G401.6 (cell line): ENCODE measurements around the gene CCDC137.

Source experiments
- FAIRE-seq: peaks from 2 replicates; lab custom pipeline; 2012; peaks lifted over from hg19 to GRCh38; lab: Jason Lieb, UNC

CCDC137 gene

GRCh38 chr17:81651692-81652091 lies 14.8 kb upstream of the CCDC137 start:
- FAIRE-seq: no peak

GRCh38 chr17:81652906-81653771 lies 13.4 kb upstream of the CCDC137 start:
- FAIRE-seq: no peak

DNA sequence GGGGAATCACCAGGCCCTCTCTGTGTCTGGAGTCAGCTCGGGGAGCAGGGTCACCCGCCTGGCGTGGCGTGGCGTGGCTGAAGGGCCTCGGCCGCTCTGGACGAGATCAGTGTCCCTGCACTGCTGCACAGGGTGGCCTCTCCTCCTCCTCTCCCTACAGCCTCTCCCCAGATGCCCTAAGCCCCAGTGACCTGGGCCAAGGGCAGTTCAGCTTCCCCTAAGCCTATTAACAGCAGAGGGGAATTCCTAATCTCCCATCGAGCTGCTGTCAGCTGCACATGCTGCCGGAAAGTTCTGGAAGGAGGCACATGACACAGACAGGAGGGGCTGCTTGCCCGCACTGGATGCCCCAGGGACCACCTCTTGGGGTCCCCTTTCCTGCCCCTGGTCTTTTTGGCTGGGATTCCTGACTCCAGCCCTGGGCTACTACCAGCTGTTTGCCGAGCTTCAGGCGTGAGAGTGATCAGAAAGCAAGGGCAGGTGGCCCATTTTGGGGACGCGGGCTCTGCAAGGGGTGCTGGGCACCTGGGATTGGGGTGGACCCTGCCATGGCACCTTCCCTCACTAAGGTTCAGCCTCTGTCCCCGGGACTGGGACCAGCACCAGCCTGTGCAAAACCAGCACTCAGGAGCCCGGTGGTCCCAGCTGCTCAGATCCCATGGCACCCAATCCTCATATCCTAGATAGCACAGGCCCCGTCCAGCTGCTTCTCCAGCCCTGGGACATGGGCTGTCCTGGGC lies 11.0 kb upstream of the CCDC137 start:
- no peak for FAIRE-seq

- FAIRE-seq: no peak
These were observed 10.3 kb upstream of the CCDC137 start, which contains the start of gene PDE6G for GRCh38 chr17:81656118-81656743. Gene PDE6G, minus strand, starts transcription at chr17:81656542. Its CDS starts 3,237 bp downstream, at chr17:81653305.

DNA sequence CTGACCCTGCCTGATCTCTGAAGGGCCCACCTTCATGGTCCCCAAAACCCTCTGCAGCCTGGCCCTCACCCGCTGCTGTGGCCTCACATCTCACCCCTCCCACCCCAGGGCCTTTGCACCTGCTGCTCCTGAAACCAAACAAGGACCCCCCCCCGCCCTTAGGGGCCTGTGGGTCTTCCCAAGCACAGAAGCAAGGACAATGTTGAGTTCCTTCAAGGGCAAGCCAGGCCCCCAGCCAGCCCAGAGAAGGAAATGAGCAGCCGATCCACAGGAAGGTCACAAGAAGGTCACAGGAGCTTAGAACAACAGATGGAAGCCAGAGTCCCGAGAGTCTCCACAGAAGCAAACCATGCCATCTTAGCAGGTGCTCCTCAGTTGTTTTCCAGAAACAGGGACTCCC lies 9.7 kb upstream of the CCDC137 start:
- no peak for FAIRE-seq

DNA sequence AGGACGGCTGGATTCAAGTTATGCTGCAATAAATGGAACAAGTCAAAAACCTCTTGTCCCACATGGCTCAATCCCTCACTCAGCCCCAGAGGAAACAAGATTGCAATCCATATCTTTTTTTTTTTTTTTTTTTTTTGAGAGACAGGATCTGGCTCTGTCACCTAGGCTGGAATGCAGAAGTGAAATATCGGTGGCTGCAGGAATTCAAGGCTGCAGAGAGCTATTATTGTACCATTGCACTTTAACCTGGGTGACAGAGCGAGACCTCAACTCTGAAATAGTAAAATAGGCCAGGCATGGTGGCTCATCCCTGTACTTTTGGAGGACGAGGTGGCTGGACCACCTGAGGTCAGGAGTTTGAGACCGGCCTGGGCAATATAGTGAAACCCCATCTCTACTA lies 7.5 kb upstream of the CCDC137 start:
- FAIRE-seq: no peak

GRCh38 chr17:81660441-81660840 lies 6.1 kb upstream of the CCDC137 start:
- no peak for FAIRE-seq

GRCh38 chr17:81662002-81662401 lies 4.5 kb upstream of the CCDC137 start:
- FAIRE-seq: no peak

DNA sequence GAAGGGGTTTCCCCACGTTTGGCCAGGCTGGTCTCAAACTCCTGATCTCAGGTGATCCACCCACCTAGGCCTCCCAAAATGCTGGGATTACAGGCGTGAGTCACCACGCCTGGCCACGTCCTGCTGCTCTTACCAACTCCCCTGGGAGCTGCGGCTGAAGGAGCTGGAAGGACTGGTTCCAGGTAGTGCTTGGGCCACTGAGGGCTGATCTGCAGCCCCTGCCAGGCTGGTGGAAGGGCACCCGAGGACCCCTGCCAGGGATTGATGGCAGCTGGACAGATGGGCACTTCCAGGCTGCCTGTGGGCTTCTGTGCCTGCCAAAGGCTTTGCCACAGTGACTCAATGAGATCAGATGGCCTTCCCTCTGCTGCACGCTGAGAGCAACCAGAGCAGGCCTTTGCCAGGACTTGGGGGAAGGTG lies 2.5 kb upstream of the CCDC137 start:
- no peak for FAIRE-seq

DNA sequence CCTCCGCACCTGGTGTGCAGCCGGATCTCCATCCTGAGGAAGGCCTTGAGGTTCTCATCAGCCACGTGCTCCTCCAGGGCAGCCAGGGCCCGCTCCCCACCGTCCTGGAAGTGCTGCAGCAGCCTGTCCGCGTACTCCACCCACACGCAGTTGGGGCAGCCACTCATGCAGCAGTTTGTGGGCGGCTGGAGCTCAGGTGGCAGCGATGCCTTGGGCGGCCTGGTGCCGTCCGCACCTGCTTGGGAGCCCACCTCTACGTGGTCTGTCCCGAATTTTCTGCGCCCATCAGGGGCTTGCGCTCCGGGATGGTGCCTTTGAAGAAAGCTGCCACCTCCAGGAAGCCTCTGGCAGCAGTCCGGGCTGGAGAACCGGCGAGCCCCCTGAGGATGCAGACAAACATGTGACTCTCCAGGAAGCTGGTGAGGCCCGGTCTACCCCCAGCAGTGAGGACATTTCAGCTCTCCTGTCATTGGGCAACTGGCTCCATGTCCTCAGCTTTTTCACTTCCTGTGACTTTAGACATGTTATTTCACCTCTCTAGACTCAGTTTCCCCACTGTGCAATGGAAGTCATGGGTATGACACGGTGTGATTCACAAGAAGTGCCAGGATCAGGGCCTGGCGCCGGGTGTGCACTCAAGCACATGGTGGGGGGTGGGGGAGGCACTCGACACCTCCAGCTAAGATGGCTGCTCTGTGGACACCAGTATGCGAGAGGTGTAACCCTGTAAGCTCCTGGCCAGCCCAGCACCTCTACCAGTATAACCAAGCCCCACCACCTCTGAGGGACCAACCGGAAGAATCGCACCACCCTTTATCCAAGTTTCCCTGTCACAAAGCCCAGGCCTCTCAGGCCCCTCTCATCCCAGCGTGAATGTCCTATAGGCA lies 1.1 kb upstream of the CCDC137 start:
- no peak for FAIRE-seq

GRCh38 chr17:81666092-81666341 lies 520 bp upstream of the CCDC137 start:
- FAIRE-seq: no peak

DNA sequence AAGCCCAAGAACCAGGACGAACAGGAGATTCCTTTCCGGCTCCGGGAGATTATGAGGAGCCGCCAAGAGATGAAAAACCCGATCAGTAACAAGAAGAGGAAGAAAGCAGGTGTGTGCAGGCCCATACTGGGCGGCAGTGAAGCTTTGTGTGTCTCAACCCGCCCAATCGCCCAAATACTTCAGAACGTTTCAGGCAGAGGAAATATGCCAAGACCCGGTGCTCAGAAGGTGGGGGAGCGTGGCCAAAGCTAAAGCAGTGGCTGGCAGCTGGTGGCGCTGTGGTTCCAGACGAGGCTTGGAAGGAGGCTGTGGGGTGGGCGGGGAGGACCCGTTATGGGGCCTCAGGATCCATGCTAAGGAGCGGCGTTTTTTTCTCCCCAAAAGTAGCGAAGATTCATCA lies 1.2 kb downstream of the CCDC137 start:
- no peak for FAIRE-seq

DNA sequence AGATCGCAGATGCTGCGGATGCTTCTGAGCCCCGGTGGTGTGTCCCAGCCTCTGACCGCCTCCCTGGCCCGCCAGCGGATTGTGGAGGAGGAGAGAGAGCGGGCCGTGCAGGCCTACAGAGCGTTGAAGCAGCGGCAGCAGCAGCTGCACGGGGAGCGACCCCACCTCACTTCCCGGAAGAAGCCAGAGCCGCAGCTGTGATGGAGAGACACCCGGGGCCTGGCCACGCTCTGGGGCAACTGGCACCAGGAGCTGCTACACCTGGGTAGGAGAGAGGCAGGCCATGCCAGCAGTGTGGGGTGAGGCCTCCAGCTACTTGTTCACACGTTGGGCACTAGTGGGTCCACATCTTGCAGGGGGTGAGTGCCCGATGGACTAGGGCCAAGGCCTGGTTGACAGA lies 6.0 kb downstream of the CCDC137 start:
- no peak for FAIRE-seq

DNA sequence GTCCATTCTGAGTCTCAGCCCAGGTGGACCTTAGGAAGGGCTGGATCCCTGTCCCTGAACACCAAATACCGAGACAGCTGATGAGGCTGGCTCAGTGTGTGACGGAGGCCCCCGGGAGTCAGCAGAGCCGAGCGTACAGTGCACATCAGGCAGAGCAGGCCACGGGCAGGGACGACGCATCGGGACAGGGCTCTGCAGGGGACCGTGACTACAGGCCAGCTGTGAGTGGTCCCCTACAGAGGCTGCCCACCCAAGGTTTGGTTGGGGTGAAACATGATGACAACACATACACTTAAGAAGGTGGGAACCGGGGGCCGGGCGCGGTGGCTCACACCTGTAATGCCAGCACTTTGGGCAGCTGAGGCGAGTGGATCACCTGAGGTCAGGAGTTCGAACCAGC lies 6.4 kb downstream of the CCDC137 start:
- FAIRE-seq: no peak

DNA sequence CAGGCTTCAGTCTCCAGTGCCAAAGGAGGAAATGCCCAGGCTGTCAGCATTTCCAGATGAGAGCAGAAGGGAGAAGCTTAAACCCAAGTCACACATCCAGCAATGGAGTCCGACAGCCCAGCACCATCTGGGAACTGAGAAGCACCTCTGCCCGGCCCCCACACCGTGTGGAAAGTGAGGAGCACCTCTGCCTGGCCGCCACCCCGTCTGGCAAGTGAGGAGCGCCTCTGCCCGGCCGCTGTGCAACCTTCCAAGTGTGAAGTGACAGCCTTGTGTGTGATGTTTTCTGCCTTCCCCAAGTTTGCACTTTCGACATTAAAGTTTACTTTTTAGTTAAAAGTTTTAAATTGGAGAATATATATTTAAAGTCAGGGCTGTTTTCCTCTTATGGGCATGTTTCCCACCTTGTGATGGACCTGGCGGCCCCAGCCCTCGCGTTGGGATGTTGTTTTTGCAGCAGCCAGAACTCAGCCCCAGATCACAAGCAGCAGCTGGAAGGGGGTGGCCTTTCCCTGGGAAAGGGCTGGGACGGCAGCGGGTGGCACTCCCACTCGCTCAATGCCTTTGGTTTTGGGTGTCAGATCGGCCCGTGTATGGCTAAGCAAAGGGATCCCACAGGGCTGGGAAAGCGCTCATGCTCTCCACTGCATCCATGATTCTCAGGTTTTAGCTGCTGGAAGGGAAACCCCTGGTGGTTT lies 7.2 kb downstream of the CCDC137 start:
- no peak for FAIRE-seq

DNA sequence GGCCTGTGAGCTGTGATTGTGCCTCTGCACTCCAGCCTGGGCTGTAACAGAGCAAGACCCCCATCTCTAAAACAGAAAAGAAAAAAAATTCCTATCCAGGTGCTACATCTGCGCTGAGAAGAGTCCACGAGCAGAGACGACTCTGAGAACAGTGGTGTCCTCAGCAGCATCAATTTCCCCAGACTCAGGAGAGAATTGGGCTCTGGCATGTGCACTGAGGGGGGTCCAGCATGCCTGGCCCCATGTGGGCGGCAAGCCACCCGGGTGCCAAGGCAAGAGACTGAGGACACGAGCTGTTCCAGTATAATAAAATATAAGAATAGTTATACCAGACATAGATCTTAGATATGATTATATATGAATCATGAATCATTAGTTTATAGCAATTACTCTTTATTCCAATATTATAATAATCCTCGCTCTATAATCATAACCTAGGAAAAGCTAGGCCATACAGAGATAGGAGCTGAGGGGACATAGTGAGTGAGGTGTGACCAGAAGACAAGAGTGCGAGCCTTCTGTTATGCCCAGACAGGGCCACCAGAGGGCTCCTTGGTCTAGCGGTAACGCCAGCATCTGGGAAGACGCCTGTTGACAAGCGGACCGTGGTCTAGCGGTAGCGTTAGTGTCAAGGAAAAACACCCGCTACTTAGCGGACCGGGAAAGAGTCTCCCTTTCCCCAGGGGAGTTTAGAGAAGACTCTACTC lies 9.1 kb downstream of the CCDC137 start:
- FAIRE-seq: peak; percentile 94

DNA sequence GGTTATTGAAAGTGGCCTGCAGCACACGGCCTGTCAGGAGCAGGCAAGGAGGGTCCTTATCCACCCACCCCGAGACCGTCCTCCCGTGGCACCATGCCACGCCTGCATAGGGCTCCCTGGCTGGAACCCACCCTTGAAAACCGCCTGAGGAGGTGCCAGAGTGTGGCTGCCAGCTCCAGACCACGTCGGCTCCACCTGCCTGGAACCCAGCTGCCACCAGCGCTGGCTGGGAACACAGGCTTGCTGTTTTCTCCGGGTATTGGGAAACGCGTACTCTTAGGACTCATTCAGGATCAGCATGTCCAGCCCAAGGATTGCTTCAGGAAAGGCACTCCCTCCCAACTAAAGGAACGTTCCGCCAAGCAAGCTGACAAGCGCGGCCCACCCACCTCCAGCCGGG lies 10.4 kb downstream of the CCDC137 start:
- no peak for FAIRE-seq

DNA sequence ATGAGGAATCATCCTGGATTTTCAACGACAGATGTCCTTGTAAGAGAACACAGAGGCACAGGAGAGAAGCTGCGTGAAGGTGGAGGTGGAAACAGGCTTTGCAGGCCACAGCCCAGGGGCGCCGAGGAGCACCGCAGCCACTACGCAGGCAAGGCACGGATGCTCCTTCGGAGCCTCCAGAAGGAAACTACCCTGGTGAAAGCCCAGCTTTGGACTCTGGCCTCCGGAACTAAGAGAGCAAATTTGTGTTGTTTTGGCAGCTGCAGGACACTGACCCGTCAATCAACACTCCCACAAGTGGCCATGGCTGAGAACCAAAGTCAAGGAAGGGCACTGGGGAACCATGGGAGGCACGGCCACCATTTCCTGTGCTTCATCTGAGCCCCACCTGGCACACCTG lies 13.6 kb downstream of the CCDC137 start:
- no peak for FAIRE-seq

DNA sequence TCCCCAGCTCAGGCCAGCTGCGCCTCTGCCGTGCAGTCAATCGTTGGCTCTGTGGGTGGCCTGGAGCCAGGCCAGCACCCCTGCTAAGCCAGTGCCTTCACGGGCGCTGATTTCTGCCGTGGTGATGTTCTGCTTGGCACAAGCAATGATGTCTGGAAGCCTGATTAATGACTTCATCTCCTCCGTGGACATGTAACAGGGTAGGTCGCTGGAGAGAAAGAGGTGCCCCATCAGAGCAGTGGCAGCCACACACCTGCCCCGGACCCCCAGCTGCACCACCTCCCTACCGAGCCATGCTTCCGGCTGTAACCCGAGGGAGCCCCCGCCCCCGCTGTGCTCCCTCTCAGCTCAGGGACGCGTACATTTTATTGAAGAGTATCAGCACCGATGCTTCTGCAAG lies 15.1 kb downstream of the CCDC137 start:
- no peak for FAIRE-seq

DNA sequence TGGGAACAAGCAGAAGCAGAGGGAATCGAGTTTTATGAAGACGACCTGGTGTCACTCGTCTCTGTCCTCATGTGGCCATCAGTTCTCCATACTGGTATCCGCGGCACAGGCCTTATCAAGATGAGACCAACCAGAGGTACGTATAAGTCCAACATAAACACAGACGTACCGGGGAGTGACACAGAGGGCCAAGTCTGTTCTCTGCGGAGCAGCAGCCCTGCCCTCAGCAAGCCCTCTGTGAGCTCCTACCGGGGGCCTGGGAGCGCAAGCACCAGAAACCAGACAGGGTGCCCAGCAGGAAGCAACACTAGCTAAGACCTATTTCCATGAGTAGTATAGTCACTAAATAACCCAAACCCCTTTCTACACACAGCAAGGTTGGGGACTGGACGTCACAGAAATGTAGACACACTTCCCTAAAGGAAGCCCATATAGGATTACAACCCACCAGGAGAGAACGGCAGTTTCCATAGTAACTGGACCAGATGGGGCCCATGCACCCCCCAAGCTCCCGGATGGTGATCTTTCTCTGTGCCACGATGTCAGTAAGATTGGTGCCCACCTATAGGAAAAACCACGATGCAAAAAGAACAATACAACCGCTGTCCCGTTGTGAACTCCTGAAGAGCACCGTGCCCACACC lies 16.1 kb downstream of the CCDC137 start:
- FAIRE-seq: no peak

DNA sequence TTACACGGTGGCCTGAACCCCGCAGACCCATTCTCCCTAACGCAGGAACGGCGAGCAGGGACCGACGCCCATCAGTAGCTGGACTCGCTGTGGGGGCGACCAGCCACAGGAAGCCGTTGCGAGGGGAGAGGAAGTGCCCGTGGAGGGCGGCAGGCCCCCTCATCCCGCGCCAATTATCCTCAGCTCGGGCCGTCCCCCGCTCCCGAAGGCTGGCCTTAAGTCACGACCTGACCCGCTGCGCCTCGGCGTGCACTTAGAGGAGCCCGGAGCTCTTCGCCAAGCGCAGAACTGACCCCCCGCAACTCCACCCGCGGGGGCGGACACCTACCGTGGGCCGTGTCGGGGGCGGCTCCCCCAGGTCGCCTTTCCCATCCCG lies 16.7 kb downstream of the CCDC137 start:
- FAIRE-seq: no peak
